ENCODE data around the gene RFC2. TPM values are rescaled to one million over a fixed set of nuclear protein-coding genes. Genes with fewer than 3 reads are reported as not detected.

Gene RFC2
- total RNA-seq, 2 experiments from 2014 or later, result 77.4 to 79.2 TPM

DNA sequence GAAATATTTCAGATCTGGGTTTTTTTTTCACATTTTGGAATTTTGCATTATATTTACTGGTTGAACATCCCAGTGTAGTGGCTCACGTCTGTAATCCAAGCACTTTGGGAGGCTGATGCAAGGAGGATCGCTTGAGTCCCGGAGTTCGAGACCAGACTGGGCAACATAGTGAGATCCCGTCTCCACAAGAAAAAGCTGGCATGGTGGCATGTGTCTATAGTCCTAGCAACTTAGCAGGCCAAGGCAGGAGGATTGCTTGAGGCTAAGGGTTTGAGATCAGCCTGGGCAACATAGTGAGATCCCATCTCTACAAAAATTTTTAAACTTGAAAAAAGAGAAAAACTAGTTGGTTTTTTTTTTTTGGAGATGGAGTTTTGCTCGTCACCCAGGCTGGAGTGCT lies 6.0 kb downstream of the RFC2 start:
- POLR2A ChIA-PET, result no interaction called here

DNA sequence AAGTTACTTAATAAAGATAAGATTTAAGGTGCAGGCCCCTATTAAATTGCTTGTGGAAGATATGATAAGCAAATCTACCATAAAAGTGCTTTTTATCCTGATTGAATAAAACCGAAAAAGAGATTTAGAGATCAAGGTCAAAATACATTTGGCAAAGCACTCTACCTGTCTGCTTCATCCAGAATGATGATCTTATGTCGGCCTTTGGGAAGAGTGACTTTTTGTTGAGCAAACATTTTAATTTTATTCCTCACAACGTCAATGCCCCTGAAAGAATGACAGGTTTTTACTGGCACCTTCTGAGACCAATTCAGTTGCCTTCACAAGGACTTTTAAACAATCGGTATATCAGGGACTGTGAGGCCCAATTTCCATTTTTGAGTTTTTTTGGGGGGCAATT lies 7.7 kb downstream of the RFC2 start:
- intact Hi-C loops (cut with micrococcal nuclease; ENCODE audit: unreplicated experiment), result no loop called here
- Histone ChIP-seq H3K9me3 (ENCODE audit: low read length) (no peaks in the 10 kb centered on the region), H3K4me2 (ENCODE audit: low read length) (no peak overlapping the region), H3K4me3 (ENCODE audit: low read depth, low read length, poor library complexity, severe bottlenecking) (no peak overlapping the region), H3K4me1 (ENCODE audit: insufficient read depth, low read length, poor library complexity, severe bottlenecking) (peaks cover 21% of the 10 kb centered on the region), H3K9me2 (ENCODE audit: insufficient read depth, low read length) (no peaks in the 10 kb centered on the region), H3K36me3 (ENCODE audit: insufficient read depth, low read length) (peaks cover 94% of the 10 kb centered on the region), H4K20me1 (ENCODE audit: insufficient read depth, low read length) (no peaks in the 10 kb centered on the region), H3K79me2 (ENCODE audit: insufficient read depth, low read depth, low read length) (peaks cover 19% of the 10 kb centered on the region; the same call in 1 of the 2 replicates), H2AFZ (ENCODE audit: low read length) (no peak overlapping the region), H3K27ac (ENCODE audit: low read depth, low read length, poor library complexity, severe bottlenecking) (no peak overlapping the region)
- ChIA-PET POLR2A (no interaction called here), CTCF (ENCODE audit: unreplicated experiment) (no interaction called here)
- no peak for DNase-seq (ENCODE audit: low spot score)
- TSS peak; percentile 43 for BruUV-seq (replicated peaks)
- no peak for TF ChIP-seq EZH2phosphoT487 (IDR thresholded peaks at IDR 0.05; ENCODE audit: borderline replicate concordance, low read depth, low read length)
- TF ChIP-seq, protein P1, sequence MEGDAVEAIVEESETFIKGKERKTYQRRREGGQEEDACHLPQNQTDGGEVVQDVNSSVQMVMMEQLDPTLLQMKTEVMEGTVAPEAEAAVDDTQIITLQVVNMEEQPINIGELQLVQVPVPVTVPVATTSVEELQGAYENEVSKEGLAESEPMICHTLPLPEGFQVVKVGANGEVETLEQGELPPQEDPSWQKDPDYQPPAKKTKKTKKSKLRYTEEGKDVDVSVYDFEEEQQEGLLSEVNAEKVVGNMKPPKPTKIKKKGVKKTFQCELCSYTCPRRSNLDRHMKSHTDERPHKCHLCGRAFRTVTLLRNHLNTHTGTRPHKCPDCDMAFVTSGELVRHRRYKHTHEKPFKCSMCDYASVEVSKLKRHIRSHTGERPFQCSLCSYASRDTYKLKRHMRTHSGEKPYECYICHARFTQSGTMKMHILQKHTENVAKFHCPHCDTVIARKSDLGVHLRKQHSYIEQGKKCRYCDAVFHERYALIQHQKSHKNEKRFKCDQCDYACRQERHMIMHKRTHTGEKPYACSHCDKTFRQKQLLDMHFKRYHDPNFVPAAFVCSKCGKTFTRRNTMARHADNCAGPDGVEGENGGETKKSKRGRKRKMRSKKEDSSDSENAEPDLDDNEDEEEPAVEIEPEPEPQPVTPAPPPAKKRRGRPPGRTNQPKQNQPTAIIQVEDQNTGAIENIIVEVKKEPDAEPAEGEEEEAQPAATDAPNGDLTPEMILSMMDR (conservative IDR thresholded peaks at IDR 0.05; ENCODE audit: low read length), result no peak

More for the DNA sequence above, 6.0 kb downstream of the RFC2 start:
- H2AFZ ChIP-seq (ENCODE audit: low read length), result no peak overlapping the region
- peaks cover 29% of the 10 kb centered on the region for H3K79me2 ChIP-seq (ENCODE audit: insufficient read depth, low read depth, low read length)
- H3K36me3 ChIP-seq (ENCODE audit: insufficient read depth, low read length), result peaks cover 88% of the 10 kb centered on the region
- H3K4me3 ChIP-seq (ENCODE audit: low read depth, low read length, poor library complexity, severe bottlenecking), result no peak overlapping the region
- no peaks in the 10 kb centered on the region for H4K20me1 ChIP-seq (ENCODE audit: insufficient read depth, low read length)
- DNase-seq (ENCODE audit: low spot score), result no peak
- TF ChIP-seq, protein P1 (conservative IDR thresholded peaks at IDR 0.05; ENCODE audit: low read length), result no peak
- TF ChIP-seq EZH2phosphoT487 (IDR thresholded peaks at IDR 0.05; ENCODE audit: borderline replicate concordance, low read depth, low read length), result no peak
- no peak overlapping the region for H3K4me2 ChIP-seq (ENCODE audit: low read length)
- H3K9me3 ChIP-seq (ENCODE audit: low read length), result no peaks in the 10 kb centered on the region
- no peaks in the 10 kb centered on the region for H3K9me2 ChIP-seq (ENCODE audit: insufficient read depth, low read length)
- CTCF ChIA-PET (ENCODE audit: unreplicated experiment), result no interaction called here
- no TSS peak for BruUV-seq (replicated peaks)
- H3K4me1 ChIP-seq (ENCODE audit: insufficient read depth, low read length, poor library complexity, severe bottlenecking), result peaks cover 14% of the 10 kb centered on the region
- intact Hi-C loops (cut with micrococcal nuclease; ENCODE audit: unreplicated experiment), result no loop called here
- H3K27ac ChIP-seq (ENCODE audit: low read depth, low read length, poor library complexity, severe bottlenecking), result no peak overlapping the region

DNA sequence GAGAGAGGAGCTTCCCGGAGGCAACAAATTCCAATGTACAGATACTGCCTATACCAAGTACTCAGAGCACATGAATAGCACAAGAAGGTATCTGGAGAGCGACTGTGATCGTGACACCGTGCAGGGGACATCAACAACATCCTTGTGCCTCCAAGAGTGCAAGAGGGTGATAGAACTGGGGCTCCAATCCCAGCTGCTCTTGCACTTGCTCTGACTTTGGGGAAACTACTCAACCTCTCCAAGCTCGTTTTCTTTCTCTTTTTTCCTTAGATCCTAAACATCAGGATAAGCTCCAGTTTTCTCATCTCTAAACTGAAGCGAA lies 12.1 kb downstream of the RFC2 start:
- DNase-seq (ENCODE audit: low spot score), result no peak
- H3K9me3 ChIP-seq (ENCODE audit: low read length), result no peaks in the 10 kb centered on the region
- no peaks in the 10 kb centered on the region for H4K20me1 ChIP-seq (ENCODE audit: insufficient read depth, low read length)
- H3K4me3 ChIP-seq (ENCODE audit: low read depth, low read length, poor library complexity, severe bottlenecking), result no peak overlapping the region
- peak overlapping the region; percentile 51 for H3K4me2 ChIP-seq (ENCODE audit: low read length)
- peaks cover 3% of the 10 kb centered on the region; the same call in 1 of the 2 replicates for H3K79me2 ChIP-seq (ENCODE audit: insufficient read depth, low read depth, low read length)
- TF ChIP-seq, protein P1 (conservative IDR thresholded peaks at IDR 0.05; ENCODE audit: low read length), result no peak
- TF ChIP-seq EZH2phosphoT487 (IDR thresholded peaks at IDR 0.05; ENCODE audit: borderline replicate concordance, low read depth, low read length), result no peak
- intact Hi-C loops (cut with micrococcal nuclease; ENCODE audit: unreplicated experiment), result no loop called here
- H3K4me1 ChIP-seq (ENCODE audit: insufficient read depth, low read length, poor library complexity, severe bottlenecking), result peaks cover 25% of the 10 kb centered on the region
- H3K9me2 ChIP-seq (ENCODE audit: insufficient read depth, low read length), result no peaks in the 10 kb centered on the region
- BruUV-seq (replicated peaks), result no TSS peak
- no peak overlapping the region for H2AFZ ChIP-seq (ENCODE audit: low read length)
- peak overlapping the region; percentile 29 for H3K27ac ChIP-seq (ENCODE audit: low read depth, low read length, poor library complexity, severe bottlenecking)
- peaks cover 94% of the 10 kb centered on the region for H3K36me3 ChIP-seq (ENCODE audit: insufficient read depth, low read length)
- CTCF ChIA-PET (ENCODE audit: unreplicated experiment), result interaction anchor here (0.8 kb wide), 1 partner anchor 11 kb away, joined by 3 read pairs; no protein-coding TSS in a partner anchor
- POLR2A ChIA-PET, result interaction anchor here (0.9 to 1.1 kb wide), 4 partner anchors 11 to 24 kb away, joined by 4 to 5 read pairs (median 4); no protein-coding TSS in a partner anchor

Measured in OCI-LY7 (cell line).